ENCODE data around the gene RTF2. TPM values are rescaled to one million over a fixed set of nuclear protein-coding genes. Genes with fewer than 3 reads are reported as not detected.
"Not testable (repeated sequence)": the region's sequence is repeated elsewhere in the genome, so short reads cannot be mapped to it uniquely, and the experiment has no call there.

Gene RTF2
- polyA plus RNA-seq, 1 donor = 84.7 TPM

DNA sequence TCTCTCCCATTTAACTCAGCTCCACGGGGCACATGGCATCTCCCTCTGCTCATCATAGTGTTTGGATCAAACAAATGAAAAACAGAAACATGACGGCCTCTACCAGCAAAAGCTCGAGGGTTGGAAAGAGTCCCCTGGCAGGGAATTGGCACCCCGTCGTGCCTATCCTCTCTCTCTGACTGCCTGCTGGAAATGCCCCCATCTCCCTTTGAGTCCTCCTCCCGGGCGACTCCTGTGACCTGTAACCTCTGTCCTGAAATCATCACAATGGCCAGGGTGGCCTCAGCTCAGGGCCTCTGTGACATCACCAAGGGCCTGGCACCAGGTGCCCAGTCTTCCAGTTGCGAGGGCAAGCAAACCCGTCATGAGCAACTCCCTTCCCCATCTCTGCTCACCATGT, 64.5 kb downstream of the RTF2 start, which contains the start of gene FAM209B:
TSS of gene FAM209B (plus strand) at position 301 of the 400 bp plus-strand sequence. CDS start at position 397, 96 bp downstream.
- not testable (repeated sequence) for H3K27ac ChIP-seq (ENCODE audit: low read length); H3K4me3 ChIP-seq (ENCODE audit: low read length); H3K4me1 ChIP-seq (ENCODE audit: control insufficient read depth, insufficient read depth, low read length); DNase-seq; H3K27me3 ChIP-seq (ENCODE audit: control insufficient read depth, insufficient read depth, low read length); H3K36me3 ChIP-seq (ENCODE audit: control insufficient read depth, insufficient read depth, low read length); H3K9me3 ChIP-seq (ENCODE audit: control insufficient read depth, low read depth, low read length)
- WGBS (ENCODE audit: insufficient coverage, low lambda C conversion rate) = no CpG with 5 or more reads among the region's 9 CpGs

- H3K36me3 ChIP-seq (ENCODE audit: control insufficient read depth, insufficient read depth, low read length) = no peaks in the 10 kb centered on the region
- no peak overlapping the region for H3K4me3 ChIP-seq (ENCODE audit: low read length)
- WGBS (ENCODE audit: insufficient coverage, low lambda C conversion rate) = 83% methylated on average over 1 of the region's 3 CpGs
- H3K4me1 ChIP-seq (ENCODE audit: control insufficient read depth, insufficient read depth, low read length) = no peaks in the 10 kb centered on the region
- H3K27ac ChIP-seq (ENCODE audit: low read length) = no peak overlapping the region
- H3K27me3 ChIP-seq (ENCODE audit: control insufficient read depth, insufficient read depth, low read length) = no peaks in the 10 kb centered on the region
- DNase-seq = no peak
- no peaks in the 10 kb centered on the region for H3K9me3 ChIP-seq (ENCODE audit: control insufficient read depth, low read depth, low read length)
Observed at GRCh38 chr20:56537997-56538396, 69.6 kb downstream of the RTF2 start.

GRCh38 chr20:56540415-56540814, 72.0 kb downstream of the RTF2 start:
- no CpG with 5 or more reads among the region's 6 CpGs for WGBS (ENCODE audit: insufficient coverage, low lambda C conversion rate)
- no peaks in the 10 kb centered on the region for H3K9me3 ChIP-seq (ENCODE audit: control insufficient read depth, low read depth, low read length)
- no peak for DNase-seq
- H3K4me1 ChIP-seq (ENCODE audit: control insufficient read depth, insufficient read depth, low read length) = no peaks in the 10 kb centered on the region
- no peak overlapping the region for H3K27ac ChIP-seq (ENCODE audit: low read length)
- no peaks in the 10 kb centered on the region for H3K36me3 ChIP-seq (ENCODE audit: control insufficient read depth, insufficient read depth, low read length)
- H3K4me3 ChIP-seq (ENCODE audit: low read length) = no peak overlapping the region
- H3K27me3 ChIP-seq (ENCODE audit: control insufficient read depth, insufficient read depth, low read length) = no peaks in the 10 kb centered on the region

GRCh38 chr20:56542489-56543030, 74.1 kb downstream of the RTF2 start:
- no peak overlapping the region for H3K4me3 ChIP-seq (ENCODE audit: low read length)
- no peaks in the 10 kb centered on the region for H3K9me3 ChIP-seq (ENCODE audit: control insufficient read depth, low read depth, low read length)
- no peaks in the 10 kb centered on the region for H3K27me3 ChIP-seq (ENCODE audit: control insufficient read depth, insufficient read depth, low read length)
- H3K36me3 ChIP-seq (ENCODE audit: control insufficient read depth, insufficient read depth, low read length) = no peaks in the 10 kb centered on the region
- H3K4me1 ChIP-seq (ENCODE audit: control insufficient read depth, insufficient read depth, low read length) = no peaks in the 10 kb centered on the region
- DNase-seq = no peak
- whole genome bisulfite sequencing (ENCODE audit: insufficient coverage, low lambda C conversion rate) = no CpG with 5 or more reads among the region's 9 CpGs
- no peak overlapping the region for H3K27ac ChIP-seq (ENCODE audit: low read length)

DNA sequence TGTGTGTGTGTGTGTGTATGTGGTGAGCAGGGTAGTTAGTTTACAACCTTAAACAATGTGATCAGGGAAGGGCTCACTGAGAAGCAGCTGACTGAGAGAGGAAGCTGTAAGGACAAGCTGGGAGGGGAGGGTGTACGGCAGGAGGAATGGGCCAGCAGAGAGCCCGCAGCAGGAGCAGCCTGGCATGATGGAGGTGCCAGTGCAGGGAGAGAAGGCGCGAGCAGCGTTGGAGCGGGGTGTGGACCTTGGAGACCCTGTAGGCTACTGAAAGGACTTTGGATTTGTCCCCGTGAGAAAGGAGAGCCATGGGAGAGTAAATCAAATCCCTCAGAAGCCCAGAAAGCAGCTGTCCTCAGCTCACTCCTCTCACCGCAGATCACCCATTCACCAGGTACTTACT, 83.1 kb downstream of the RTF2 start:
- Histone ChIP-seq H3K27me3 (ENCODE audit: control insufficient read depth, insufficient read depth, low read length) (peaks cover 3% of the 10 kb centered on the region), H3K4me1 (ENCODE audit: control insufficient read depth, insufficient read depth, low read length) (no peaks in the 10 kb centered on the region), H3K4me3 (ENCODE audit: low read length) (no peak overlapping the region), H3K36me3 (ENCODE audit: control insufficient read depth, insufficient read depth, low read length) (no peaks in the 10 kb centered on the region), H3K9me3 (ENCODE audit: control insufficient read depth, low read depth, low read length) (no peaks in the 10 kb centered on the region), H3K27ac (ENCODE audit: low read length) (no peak overlapping the region)
- no peak for DNase-seq
- WGBS (ENCODE audit: insufficient coverage, low lambda C conversion rate) = no CpG with 5 or more reads among the region's 8 CpGs

DNA sequence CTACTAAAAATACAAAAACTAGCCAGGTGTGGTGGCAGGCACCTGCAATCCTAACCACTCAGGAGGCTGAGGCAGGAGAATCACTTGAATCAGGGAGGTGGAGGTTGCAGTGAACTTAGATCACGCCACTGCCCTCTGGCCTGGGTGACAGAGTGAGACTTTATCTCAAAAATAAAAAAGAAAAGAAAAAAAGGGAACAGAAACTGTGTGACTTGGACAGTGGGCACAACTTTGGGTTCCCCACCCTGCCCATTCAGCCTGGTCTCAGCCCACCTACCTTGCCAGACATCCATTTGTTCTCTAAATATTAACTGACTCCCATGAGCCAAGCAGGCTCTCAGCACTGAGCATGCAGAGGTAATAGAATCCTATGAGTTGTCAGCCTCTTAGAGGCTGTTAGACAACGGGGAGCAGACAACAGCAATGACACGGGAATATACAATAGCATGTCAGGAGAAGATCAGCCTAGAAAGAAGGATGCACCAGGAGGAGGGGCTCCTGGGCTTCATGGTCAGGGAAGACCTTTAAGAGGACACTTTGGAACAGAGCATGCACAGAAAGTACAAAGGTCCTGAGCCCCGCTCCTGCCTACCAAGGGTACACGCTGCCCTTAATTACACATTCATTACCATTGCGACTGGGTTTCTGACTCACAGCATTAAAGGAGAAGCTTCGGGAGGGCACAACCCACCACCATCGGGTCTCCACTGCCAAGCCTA, 84.6 kb downstream of the RTF2 start:
- 0% methylated on average over 1 of the region's 8 CpGs for WGBS (ENCODE audit: insufficient coverage, low lambda C conversion rate)
- no peaks in the 10 kb centered on the region for H3K9me3 ChIP-seq (ENCODE audit: control insufficient read depth, low read depth, low read length)

DNA sequence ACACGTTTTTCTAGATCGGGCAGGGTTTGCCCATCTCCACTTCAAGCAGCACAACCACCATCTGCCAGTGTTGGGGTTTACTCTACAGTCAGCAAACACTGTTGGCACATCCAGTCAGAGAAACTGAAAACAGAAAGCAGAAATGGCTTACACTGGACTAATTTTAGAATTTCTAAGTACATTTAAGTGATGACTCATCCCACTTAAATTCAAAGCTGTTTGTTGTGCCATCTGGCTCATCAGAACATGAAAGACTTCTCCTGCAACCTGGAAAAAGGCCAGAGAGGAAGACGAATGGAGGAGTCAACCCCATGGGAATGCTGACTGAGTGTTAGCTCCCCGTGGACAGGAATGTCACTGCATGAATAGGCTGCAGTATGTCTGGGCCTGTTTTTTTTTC, 86.4 kb downstream of the RTF2 start:
- DNase-seq = peak; percentile 19 to 40
- Histone ChIP-seq H3K4me3 (ENCODE audit: low read length) (no peak overlapping the region), H3K27me3 (ENCODE audit: control insufficient read depth, insufficient read depth, low read length) (peaks cover 3% of the 10 kb centered on the region), H3K9me3 (ENCODE audit: control insufficient read depth, low read depth, low read length) (no peaks in the 10 kb centered on the region), H3K4me1 (ENCODE audit: control insufficient read depth, insufficient read depth, low read length) (no peaks in the 10 kb centered on the region), H3K27ac (ENCODE audit: low read length) (no peak overlapping the region), H3K36me3 (ENCODE audit: control insufficient read depth, insufficient read depth, low read length) (no peaks in the 10 kb centered on the region)
- WGBS (ENCODE audit: insufficient coverage, low lambda C conversion rate) = 14% methylated on average over 1 of the region's 4 CpGs

More for the DNA sequence above, 84.6 kb downstream of the RTF2 start:
- Histone ChIP-seq H3K36me3 (ENCODE audit: control insufficient read depth, insufficient read depth, low read length) (no peaks in the 10 kb centered on the region), H3K27me3 (ENCODE audit: control insufficient read depth, insufficient read depth, low read length) (peaks cover 3% of the 10 kb centered on the region), H3K4me3 (ENCODE audit: low read length) (no peak overlapping the region), H3K4me1 (ENCODE audit: control insufficient read depth, insufficient read depth, low read length) (no peaks in the 10 kb centered on the region), H3K27ac (ENCODE audit: low read length) (no peak overlapping the region)
- DNase-seq = no peak

DNA sequence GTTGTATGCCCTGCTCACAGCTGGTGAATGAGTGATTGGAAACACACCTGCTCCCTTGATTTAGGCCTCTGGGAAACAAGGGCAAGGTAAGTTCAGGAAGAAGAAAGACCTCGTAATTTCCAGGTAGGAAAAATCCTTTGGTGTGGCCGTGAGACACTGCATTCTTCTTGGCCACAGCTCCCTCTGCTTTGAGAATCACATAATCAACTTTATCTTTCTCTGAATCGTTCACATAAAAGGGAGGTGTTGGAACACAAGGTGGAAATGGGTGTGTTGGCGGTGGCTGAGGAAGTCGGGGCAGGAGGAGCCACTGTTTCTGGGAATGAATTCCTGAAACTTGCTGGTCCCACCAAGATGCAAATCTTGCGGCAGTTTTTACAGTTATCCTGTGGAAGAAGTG, 90.5 kb downstream of the RTF2 start:
- H3K9me3 ChIP-seq (ENCODE audit: control insufficient read depth, low read depth, low read length) = no peaks in the 10 kb centered on the region
- no peak overlapping the region for H3K27ac ChIP-seq (ENCODE audit: low read length)
- H3K4me3 ChIP-seq (ENCODE audit: low read length) = no peak overlapping the region
- no CpG with 5 or more reads among the region's 6 CpGs for WGBS (ENCODE audit: insufficient coverage, low lambda C conversion rate)
- no peaks in the 10 kb centered on the region for H3K27me3 ChIP-seq (ENCODE audit: control insufficient read depth, insufficient read depth, low read length)
- no peaks in the 10 kb centered on the region for H3K36me3 ChIP-seq (ENCODE audit: control insufficient read depth, insufficient read depth, low read length)
- DNase-seq = no peak
- no peaks in the 10 kb centered on the region for H3K4me1 ChIP-seq (ENCODE audit: control insufficient read depth, insufficient read depth, low read length)

GRCh38 chr20:56564526-56564925, 96.1 kb downstream of the RTF2 start:
- H3K4me1 ChIP-seq (ENCODE audit: control insufficient read depth, insufficient read depth, low read length); H3K4me3 ChIP-seq (ENCODE audit: low read length); H3K27ac ChIP-seq (ENCODE audit: low read length); H3K27me3 ChIP-seq (ENCODE audit: control insufficient read depth, insufficient read depth, low read length); DNase-seq; H3K36me3 ChIP-seq (ENCODE audit: control insufficient read depth, insufficient read depth, low read length); H3K9me3 ChIP-seq (ENCODE audit: control insufficient read depth, low read depth, low read length): not testable (repeated sequence)
- WGBS (ENCODE audit: insufficient coverage, low lambda C conversion rate) = 60% methylated on average over 1 of the region's 6 CpGs

DNA sequence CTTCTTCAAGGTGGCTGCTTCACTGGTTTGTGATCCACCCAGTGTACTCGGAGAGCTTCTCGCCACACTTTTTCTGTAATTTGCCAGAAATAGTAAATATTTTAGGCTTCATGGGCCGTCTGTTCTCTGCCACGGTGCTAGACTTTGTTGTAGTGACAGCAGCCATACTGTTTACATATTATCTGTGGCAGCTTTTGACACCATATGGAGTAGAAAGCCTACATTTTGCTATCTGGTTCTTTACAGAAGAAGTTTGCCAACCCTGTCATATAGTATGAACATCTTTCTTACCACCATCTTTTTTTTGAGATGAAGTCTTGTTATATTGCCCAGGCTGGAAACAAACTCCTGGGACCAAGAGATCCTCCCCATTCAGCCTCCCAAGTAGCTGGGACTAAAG, 97.1 kb downstream of the RTF2 start:
- Histone ChIP-seq H3K4me1 (ENCODE audit: control insufficient read depth, insufficient read depth, low read length) (no peaks in the 10 kb centered on the region), H3K36me3 (ENCODE audit: control insufficient read depth, insufficient read depth, low read length) (no peaks in the 10 kb centered on the region), H3K27ac (ENCODE audit: low read length) (no peak overlapping the region), H3K27me3 (ENCODE audit: control insufficient read depth, insufficient read depth, low read length) (no peaks in the 10 kb centered on the region), H3K9me3 (ENCODE audit: control insufficient read depth, low read depth, low read length) (no peaks in the 10 kb centered on the region), H3K4me3 (ENCODE audit: low read length) (no peak overlapping the region)
- no peak for DNase-seq
- WGBS (ENCODE audit: insufficient coverage, low lambda C conversion rate) = no CpG with 5 or more reads among the region's 4 CpGs

DNA sequence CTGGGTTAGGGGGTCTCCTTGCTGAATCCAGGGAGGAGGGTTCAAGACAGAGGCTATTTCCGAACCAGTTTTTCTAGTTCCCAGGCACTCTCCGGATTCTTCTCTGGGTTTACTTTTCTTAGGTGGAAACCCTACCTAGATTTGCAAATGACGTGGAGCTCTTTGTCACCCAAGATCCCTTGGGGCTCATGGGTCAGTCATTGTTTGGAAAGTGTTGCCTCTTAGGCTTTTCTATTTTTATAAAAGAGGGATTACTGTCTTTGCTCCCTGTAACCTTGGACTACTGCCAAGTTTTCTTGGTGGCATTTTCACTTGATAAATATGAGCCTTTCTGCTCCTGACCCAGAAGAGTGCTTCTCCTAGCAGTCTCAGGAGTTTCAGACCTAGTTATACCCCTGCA, 98.2 kb downstream of the RTF2 start:
- H3K36me3 ChIP-seq (ENCODE audit: control insufficient read depth, insufficient read depth, low read length) = no peaks in the 10 kb centered on the region
- WGBS (ENCODE audit: insufficient coverage, low lambda C conversion rate) = no CpG with 5 or more reads among the region's 3 CpGs
- H3K9me3 ChIP-seq (ENCODE audit: control insufficient read depth, low read depth, low read length) = no peaks in the 10 kb centered on the region
- DNase-seq = no peak
- H3K4me1 ChIP-seq (ENCODE audit: control insufficient read depth, insufficient read depth, low read length) = no peaks in the 10 kb centered on the region
- H3K27me3 ChIP-seq (ENCODE audit: control insufficient read depth, insufficient read depth, low read length) = no peaks in the 10 kb centered on the region
- no peak overlapping the region for H3K4me3 ChIP-seq (ENCODE audit: low read length)
- no peak overlapping the region for H3K27ac ChIP-seq (ENCODE audit: low read length)

All from large intestine (tissue), 3 donors.